GM12875 (cell line): ENCODE results near the gene LYL1.

Experiments used
- H3K4me3 ChIP-seq: one replicate; pipeline ENCODE4 v1.5.1; 2011; ENCODE audit warnings: low read depth, low read length, control low read depth
- CTCF ChIP-seq: IDR thresholded peaks from 2 replicates; pipeline ENCODE4 v1.5.1; 2011; ENCODE audit warnings: low read depth, mild to moderate bottlenecking, control low read depth, inconsistent platforms, low read length, moderate library complexity, borderline replicate concordance; ENCODE audit not compliant: insufficient read depth

Gene LYL1

GRCh38 chr19:13089857-13090507 is 12.7 kb downstream of the LYL1 start:
- H3K4me3 ChIP-seq = no peak overlapping the region
- no peak for TF ChIP-seq CTCF

DNA sequence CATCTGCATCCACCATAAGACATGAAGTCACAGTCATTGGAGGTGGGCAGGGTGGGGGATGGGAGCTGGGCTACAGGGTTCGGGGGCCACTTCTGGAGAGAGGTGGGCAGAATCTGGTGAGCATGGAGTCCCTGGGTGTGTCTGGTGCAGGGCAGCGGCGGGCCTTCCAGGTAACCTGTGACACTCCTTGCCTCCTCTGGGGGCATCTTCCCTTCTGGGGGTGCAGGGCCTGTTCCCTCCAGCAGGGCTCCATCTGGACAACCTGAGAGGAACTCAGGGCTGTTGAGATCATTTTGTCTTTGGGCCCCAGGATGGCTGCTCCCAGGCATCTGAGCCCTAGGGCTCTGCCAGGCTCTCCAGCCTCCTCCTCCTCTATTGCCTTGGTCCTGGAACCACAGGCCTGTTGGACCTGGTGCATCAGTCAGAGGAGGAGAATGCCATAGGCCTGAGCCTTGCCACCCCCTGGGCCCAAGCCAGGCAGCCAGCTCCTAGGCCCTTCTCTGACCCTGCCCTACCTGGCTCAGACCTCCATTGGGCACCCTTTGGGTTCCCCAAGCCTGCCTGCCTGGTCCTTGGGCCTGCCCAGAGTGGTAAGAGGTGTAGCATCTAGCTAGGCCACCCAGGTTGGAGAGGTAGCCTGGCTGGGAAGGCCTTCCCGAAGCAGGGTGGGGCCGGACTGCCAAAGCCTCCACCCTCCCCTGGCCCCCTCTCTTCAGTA is 13.4 kb downstream of the LYL1 start:
- no peak overlapping the region for H3K4me3 ChIP-seq
- peak; percentile 85 for TF ChIP-seq CTCF

DNA sequence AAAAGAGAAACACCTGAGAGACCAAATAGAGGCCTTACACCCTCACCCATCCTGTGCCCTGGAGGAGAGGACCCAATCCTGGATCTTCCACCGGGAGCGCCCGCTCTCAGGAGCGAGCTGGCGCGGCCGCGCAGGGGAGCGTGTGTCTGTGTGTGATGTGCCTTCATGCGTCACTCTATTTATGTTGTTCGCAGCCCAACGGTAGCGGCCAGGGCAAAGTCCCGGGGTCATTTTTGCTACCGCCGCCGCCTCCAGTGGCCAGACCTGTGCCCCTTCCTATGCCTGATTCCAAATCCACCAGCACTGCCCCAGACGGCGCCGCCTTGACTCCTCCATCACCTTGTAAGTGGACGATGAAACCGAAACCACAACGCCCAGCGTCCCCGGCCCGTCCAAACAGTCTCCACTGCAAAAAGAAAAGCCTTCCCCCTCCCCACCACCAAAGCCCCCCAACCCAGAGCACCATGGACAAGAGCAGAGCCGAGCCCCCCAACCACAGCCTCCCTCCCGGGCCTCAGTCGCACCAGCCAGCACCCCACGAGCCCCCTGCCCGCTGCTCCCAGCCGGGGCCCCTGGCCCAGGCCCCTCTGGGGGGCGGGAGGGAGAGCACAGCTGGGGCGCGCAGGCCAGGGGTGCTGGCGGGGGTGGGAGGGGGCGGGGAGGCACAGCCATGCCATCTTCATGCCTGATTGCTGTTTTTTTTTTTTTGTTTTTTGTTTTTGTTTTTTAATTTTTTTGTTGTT is 14.7 kb downstream of the LYL1 start:
- H3K4me3 ChIP-seq = no peak overlapping the region
- no peak for TF ChIP-seq CTCF

GRCh38 chr19:13087295-13087694 is 15.4 kb downstream of the LYL1 start:
- H3K4me3 ChIP-seq = no peak overlapping the region
- no peak for TF ChIP-seq CTCF

DNA sequence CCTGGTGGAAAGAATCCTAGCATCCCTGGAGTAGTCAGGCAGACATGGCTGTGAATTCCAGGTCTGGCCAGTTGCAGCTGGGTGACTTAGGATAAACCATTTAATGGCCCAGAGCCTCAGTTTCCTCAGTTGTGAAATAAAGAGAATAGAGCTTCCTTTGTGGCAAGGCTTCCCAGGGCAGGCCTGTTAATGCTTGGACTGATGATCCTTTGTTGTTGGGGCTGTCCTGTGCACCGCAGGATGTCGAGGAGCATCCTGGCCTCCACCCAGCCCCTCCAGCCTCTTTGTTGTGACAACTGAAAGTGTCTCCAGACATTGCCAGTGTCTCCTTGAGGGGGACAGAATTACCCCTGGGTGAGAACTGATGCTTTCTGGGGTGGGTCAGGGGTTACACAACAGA is 16.3 kb downstream of the LYL1 start:
- no peak for TF ChIP-seq CTCF
- no peak overlapping the region for H3K4me3 ChIP-seq

- no peak overlapping the region for H3K4me3 ChIP-seq
- TF ChIP-seq CTCF = no peak
Measured at GRCh38 chr19:13085666-13086065, 17.0 kb downstream of the LYL1 start.

- H3K4me3 ChIP-seq = no peak overlapping the region
- no peak for TF ChIP-seq CTCF
Measured at GRCh38 chr19:13083627-13084026, 19.0 kb downstream of the LYL1 start.
